ENCODE data around the gene KCNN3. TPM values are rescaled to one million over a fixed set of nuclear protein-coding genes. Genes with fewer than 3 reads are reported as not detected.

Gene KCNN3
- total and polyA plus RNA-seq, 10 donors, result 0.13 to 15.1 (median 7.4) TPM

GRCh38 chr1:154769193-154769895, 100.7 kb downstream of the KCNN3 start:
- peak; percentile 5 for DNase-seq
- TF ChIP-seq CTCF (IDR thresholded peaks at IDR 0.05 in 8 of 11, conservative IDR thresholded peaks at IDR 0.05 in 3 of 11), result no peak
- no peak for TF ChIP-seq POLR2A (IDR thresholded peaks at IDR 0.05)
- no peak for TF ChIP-seq POLR2AphosphoS5 (IDR thresholded peaks at IDR 0.05)
- Histone ChIP-seq H3K4me3 (no peak overlapping the region), H3K4me1 (no peaks in the 10 kb centered on the region), H3K36me3 (no peaks in the 10 kb centered on the region), H3K9me3 (no peaks in the 10 kb centered on the region), H3K27me3 (replicated peaks in 1 of 7) (peaks cover 0 to 7% (median 0%) of the 10 kb centered on the region in 7 donors), H3K27ac (no peak overlapping the region)
- intact Hi-C loops (cut with DNase I; ENCODE audit: low total_unique reads), result loop anchor here (10.0 kb wide), 2 partner anchors 205 to 285 kb away; partner anchors contain the start of gene CHRNB2
- 79 to 87% (median 85%) methylated on average over 5 of the region's 5 CpGs for WGBS, 5 donors

GRCh38 chr1:154768456-154769125, 101.5 kb downstream of the KCNN3 start:
- peak; percentile 39 for DNase-seq
- WGBS, 5 donors, result 81 to 88% (median 82%) methylated on average over 8 of the region's 8 CpGs
- TF ChIP-seq CTCF (IDR thresholded peaks at IDR 0.05 in 8 of 11, conservative IDR thresholded peaks at IDR 0.05 in 3 of 11), result no peak
- TF ChIP-seq POLR2AphosphoS5 (IDR thresholded peaks at IDR 0.05), result no peak
- no peak for TF ChIP-seq POLR2A (IDR thresholded peaks at IDR 0.05)
- H3K4me3 ChIP-seq, result no peak overlapping the region
- no peak overlapping the region for H3K27ac ChIP-seq
- no peaks in the 10 kb centered on the region for H3K9me3 ChIP-seq
- no peaks in the 10 kb centered on the region for H3K36me3 ChIP-seq
- intact Hi-C loops (cut with DNase I; ENCODE audit: low total_unique reads), result loop anchor here (10.0 kb wide), 2 partner anchors 204 to 284 kb away; partner anchors contain the start of gene CHRNB2
- H3K4me1 ChIP-seq, result no peaks in the 10 kb centered on the region
- peaks cover 0 to 11% (median 0%) of the 10 kb centered on the region in 7 donors for H3K27me3 ChIP-seq (replicated peaks in 1 of 7)

DNA sequence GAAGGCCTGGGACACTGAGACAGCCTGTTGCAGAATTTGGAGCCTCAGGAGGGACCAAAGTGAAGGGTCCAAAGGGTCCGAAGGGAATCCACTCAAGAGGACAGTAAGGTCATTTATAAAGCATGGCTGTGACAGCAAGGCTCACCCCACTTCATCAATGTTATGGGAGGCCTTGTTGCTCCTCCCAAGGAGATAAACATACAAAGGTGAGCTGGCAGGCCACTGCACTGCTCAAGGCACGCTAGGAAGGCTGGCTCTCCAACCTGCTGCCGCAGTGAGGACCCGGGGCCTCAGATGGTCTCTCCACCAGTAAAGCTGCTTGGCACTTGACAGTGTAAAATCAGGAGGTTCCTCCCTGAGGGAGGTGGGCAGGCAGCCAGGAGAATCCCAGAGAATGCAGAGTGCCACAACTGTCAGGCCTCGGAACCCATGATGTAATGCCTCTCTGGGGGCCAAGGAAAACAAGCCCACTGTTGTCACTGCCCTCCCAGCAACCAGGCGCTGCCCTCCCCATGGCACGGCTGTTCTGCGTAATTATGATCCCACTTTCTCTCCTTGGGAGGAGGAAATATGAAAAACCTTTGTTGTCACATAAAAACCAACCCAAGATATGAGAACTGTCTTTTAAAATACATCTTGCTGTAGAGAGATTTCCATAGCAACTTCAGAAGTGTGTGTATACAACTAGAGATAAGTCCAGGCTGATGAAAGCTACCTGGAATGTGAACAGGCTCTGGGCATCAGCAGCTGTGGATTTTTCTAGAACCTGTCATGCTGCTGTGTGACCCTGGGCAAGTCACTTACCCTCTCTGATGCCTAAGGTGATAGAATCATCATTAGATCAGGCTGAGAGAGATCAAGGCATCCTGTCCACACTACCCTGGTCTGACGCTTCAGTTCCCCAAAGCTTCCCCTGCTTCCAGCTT, 102.5 kb downstream of the KCNN3 start:
- no peak overlapping the region for H3K27ac ChIP-seq
- intact Hi-C loops (cut with DNase I; ENCODE audit: low total_unique reads), result loop anchor here (10.0 kb wide), 2 partner anchors 203 to 283 kb away; partner anchors contain the start of gene CHRNB2
- TF ChIP-seq POLR2AphosphoS5 (IDR thresholded peaks at IDR 0.05) (no peak), POLR2A (IDR thresholded peaks at IDR 0.05) (no peak), CTCF (IDR thresholded peaks at IDR 0.05 in 8 of 11, conservative IDR thresholded peaks at IDR 0.05 in 3 of 11) (no peak)
- peak; percentile 33 for DNase-seq
- H3K4me3 ChIP-seq, result no peak overlapping the region
- H3K27me3 ChIP-seq (replicated peaks in 1 of 7), result peaks cover 0 to 19% (median 0%) of the 10 kb centered on the region in 7 donors
- H3K36me3 ChIP-seq, result no peaks in the 10 kb centered on the region
- no peaks in the 10 kb centered on the region for H3K9me3 ChIP-seq
- H3K4me1 ChIP-seq, result no peaks in the 10 kb centered on the region
- 85 to 97% (median 86%) methylated on average over 9 of the region's 9 CpGs for WGBS, 5 donors
